Stimulated activated CD4-positive, alpha-beta T cell treated with anti-CD3 and anti-CD28 coated beads, Interleukin-2, amount 100 ng/mL, for 48 hours (primary cell): ENCODE data around the gene XPNPEP2.

Experiments
- DNase-seq, 2 donors: peaks; one replicate each; pipeline ENCODE4 v3.0.0-alpha.2; 2020

XPNPEP2 gene

DNA sequence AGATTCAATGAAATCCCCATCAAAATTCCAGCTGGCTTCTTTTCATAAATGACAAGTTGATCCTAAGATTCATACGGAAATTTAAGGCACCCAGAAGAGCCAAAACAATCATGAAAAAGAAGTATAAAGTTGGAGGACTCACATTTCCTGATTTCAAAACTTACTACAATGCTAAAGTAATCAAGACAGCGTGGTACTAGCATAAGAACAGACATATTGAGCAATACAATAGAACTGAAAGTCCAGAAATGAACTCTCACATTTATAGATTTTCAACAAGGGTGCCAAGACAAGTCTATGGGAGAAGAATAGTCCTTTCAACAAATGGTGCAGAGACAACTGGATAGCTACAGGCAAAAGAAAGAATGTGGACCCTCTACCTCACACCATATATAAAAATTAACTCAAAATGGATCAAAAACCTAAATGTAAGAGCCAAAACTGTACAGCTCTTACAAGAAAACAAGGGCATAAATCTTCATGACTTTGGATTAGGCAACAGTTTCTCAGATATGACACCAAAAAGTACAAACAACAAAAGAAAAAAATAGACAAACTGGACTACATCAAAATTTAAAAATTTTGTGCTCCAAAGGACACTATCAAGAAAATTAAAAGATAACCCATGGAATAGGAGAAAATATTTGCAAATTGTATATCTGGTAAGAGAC lies 69.5 kb downstream of the XPNPEP2 start:
- no peak for DNase-seq

DNA sequence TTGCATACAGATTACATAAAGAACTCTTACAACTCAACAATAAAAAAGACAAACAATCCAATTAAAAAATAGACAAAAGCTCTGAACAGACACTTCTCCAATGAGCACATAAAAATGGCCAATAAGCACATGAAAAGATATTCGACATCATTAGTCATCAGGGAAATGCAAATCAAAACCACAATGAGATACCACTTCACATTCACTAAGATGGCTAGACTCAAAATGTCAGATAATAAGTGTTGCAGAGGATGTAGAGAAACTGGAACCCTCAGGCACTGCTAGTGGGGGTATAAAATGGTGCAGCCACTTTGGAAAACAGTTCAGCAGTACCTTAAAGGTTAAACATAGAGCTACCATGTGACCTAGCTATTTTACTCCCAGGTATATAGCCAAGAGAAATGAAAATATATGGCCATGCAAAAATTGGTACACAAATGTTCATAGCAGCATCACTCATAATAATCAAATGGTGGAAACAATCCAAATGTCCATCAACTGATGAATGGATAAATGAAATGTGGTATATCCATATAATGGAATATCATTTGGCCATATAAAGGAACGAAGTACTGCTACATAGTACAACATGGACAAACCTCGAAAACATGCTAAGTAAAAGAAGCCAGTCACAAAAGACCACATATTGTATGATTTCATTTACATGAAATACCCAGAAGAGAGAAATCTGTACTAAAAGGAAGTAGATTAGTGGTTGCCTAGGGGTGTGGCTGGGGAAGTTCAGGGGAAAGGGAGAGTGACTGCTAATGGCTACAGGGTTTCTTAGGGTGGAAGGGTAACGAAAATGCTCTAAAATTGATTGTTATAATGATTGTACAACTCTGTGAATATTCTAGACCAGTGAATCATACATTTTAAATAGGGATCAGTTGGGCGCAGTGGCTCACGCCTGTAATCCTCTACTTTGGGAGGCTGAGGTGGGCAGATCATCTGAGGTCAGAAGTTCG lies 70.3 kb downstream of the XPNPEP2 start:
- no peak for DNase-seq

DNA sequence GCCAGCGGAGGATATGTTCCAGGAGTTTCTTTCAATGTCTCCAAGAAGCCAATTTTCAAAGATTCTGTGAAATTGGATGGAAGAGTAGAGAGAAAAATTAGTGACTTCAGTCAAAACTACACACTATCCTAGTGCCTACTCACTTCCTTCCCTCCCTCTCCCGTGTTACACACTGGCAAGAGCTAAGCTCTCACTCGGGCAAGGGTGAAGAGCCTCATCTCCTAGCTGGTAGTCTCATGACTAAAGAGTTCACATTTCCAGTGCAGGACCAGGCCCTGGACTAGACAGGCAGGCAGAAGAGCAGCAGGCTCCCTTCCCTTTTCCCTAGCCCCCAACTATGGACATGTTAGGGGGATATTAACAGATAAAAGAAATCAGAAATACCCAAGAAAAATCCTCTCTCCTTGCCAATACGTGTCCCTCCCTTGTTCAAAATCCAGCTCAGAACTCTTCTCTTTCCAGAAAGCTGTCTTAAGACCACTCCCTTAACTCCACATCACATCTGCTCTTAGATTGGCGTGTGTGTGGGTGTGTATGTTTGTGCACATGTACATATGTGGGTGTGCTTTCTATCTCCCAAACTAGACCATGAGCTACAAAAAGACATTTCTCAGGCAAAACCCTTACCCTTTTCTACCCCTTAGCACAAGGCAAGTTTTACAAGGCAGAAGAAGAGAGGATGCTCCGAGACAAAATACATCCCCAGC lies 75.0 kb downstream of the XPNPEP2 start:
- no peak for DNase-seq

DNA sequence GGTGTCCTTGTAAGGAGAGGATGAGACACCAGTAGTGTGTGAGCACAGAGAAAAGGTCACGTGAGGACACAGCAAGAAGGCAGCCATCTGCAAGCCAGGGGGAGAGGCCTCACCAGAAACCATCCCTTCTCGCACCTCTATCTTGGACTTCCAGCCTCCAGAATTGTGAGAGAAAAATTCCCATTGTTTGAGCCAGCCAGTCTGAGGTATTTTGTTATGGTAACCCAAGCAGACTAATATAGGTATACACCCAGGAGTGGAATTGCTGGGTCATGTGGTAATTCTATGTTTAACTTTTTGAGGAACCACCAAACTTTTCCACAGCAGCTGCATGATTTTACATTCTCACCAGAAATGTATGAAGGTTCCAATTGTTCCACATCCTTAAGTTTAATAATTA lies 79.3 kb downstream of the XPNPEP2 start:
- no peak for DNase-seq
